Tibial artery (tissue), 4 donors: Measurements from ENCODE around the gene RNF20.

ENCODE experiments used
- DNase-seq, 2 donors: peaks; one replicate each; pipeline ENCODE4 v3.0.0-alpha.2; 2019
- H3K27ac ChIP-seq, 2 donors: fragments of 200-600 bp; sonication (generic) in 1 of 2; 1 replicate in 1 of 2; 2 replicates in 1 of 2; pipeline ENCODE4 v1.5.1; 2018 to 2019; ENCODE audit warnings: mild to moderate bottlenecking in 1 of 2
- H3K27me3 ChIP-seq, 2 donors: fragments of 200-600 bp; sonication (generic) in 1 of 2; one replicate each; pipeline versions ENCODE4 v1.5.1 to v1.6.0; 2016 to 2019
- H3K36me3 ChIP-seq, 3 donors: fragments of 200-600 bp; sonication (generic) in 2 of 3; one replicate each; pipeline ENCODE4 v1.5.1; 2016 to 2019; ENCODE audit warnings: mild to moderate bottlenecking in 2 of 3
- H3K4me1 ChIP-seq, 4 donors: fragments of 200-600 bp; sonication (generic) in 2 of 4; 1 replicate in 3 of 4; 2 replicates in 1 of 4; pipeline ENCODE4 v1.5.1; 2016 to 2019
- H3K4me3 ChIP-seq, 2 donors: fragments of 200-600 bp; sonication (generic) in 1 of 2; 1 replicate in 1 of 2; 2 replicates in 1 of 2; pipeline ENCODE4 v1.5.1; 2018 to 2019; ENCODE audit warnings: mild to moderate bottlenecking in 2 of 2
- H3K9me3 ChIP-seq, 3 donors: fragments of 200-600 bp; sonication (generic) in 1 of 3; one replicate each; pipeline ENCODE4 v1.5.1; 2016 to 2019
- CTCF ChIP-seq, 2 experiments: fragments of 200-600 bp in 1 of 2; fragments of 450-650 bp in 1 of 2; IDR thresholded peaks; one replicate each; pipeline ENCODE4 v1.5.1; 2017 to 2019; ENCODE audit warnings: antibody characterized with exemption in 2 of 2, mild to moderate bottlenecking in 1 of 2, moderate library complexity in 1 of 2
- intact Hi-C: fragments of 100-400 bp; cut with DNase I; formaldehyde crosslinking; loops from one replicate; pipeline ENCODE4 v1.15.0; 2023; ENCODE audit warnings: low total_unique reads

RNF20 gene

GRCh38 chr9:101604296-101604695 is 70.6 kb downstream of the RNF20 start:
- no peak for TF ChIP-seq CTCF (IDR thresholded peaks at IDR 0.05)
- H3K36me3 ChIP-seq, result no peaks in the 10 kb centered on the region
- intact Hi-C loops, result no loop called here
- no peaks in the 10 kb centered on the region for H3K9me3 ChIP-seq
- peaks cover 0 to 5% (median 0%) of the 10 kb centered on the region in 4 donors for H3K4me1 ChIP-seq
- H3K27me3 ChIP-seq, result no peaks in the 10 kb centered on the region
- DNase-seq, result no peak
- H3K4me3 ChIP-seq, result no peak overlapping the region
- no peak overlapping the region for H3K27ac ChIP-seq

GRCh38 chr9:101605547-101605946 is 71.9 kb downstream of the RNF20 start:
- no peak for DNase-seq
- TF ChIP-seq CTCF (IDR thresholded peaks at IDR 0.05), result no peak
- no peaks in the 10 kb centered on the region for H3K27me3 ChIP-seq
- no peaks in the 10 kb centered on the region for H3K36me3 ChIP-seq
- H3K27ac ChIP-seq, result no peak overlapping the region
- H3K4me1 ChIP-seq, result peaks cover 0 to 5% (median 0%) of the 10 kb centered on the region in 4 donors
- no peaks in the 10 kb centered on the region for H3K9me3 ChIP-seq
- no peak overlapping the region for H3K4me3 ChIP-seq
- intact Hi-C loops, result no loop called here
